Anterior cingulate cortex (tissue), 58 donors: ENCODE data around the gene DPYSL4.

Experiments
- DNase-seq, 58 donors: peaks; one replicate each; lab custom pipeline; 2025; lab: John Stamatoyannopoulos, UW

Gene DPYSL4

DNA sequence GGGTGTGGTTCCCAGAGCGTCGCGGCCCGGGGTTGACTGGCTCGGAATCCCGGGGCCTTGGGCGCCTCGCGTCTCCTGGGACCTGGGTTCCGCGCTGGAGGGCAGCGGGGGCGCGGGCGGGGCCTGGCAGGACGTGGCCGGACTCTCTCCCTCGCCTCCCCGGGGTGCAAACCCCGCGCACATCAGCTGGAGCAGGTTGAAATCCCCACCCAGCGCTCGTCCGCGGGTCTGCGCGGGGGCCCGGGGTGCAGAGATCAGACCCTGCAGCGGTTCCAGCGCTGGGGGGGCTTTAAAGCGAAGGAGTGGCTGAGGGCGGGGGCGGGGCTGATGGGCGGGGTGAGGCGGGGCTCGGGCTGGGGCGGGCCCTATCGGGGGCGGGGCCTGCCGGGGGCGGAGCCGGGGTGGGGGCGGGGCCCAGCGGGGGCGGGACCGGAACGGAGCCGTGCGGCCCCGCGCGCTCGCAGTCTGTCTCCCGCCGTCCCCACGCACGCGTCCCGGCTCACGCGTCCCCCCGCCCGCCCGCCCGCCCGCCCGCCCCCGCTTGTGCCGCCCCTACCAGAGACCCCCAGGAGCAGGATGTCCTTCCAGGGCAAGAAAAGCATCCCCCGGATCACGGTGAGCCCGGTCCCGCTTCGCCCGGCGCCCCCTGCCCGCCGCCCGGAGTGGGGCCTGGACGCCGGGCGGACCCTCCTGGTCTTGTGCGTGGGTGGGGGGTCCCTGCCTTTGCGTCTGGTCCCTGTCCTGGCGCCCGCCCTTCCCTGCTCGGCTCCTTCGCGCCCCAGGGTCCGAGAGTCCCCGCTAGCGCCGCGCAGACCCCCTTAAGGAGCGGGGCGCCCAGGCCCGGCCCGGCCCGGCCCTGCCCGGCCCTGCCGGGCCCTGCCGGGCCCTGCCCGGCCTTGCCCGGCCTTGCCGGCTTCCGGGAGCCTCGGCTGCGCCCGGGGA is at the start of gene DPYSL4:
DPYSL4 (plus strand) TSS at position 461 of the 942 bp plus-strand sequence; CDS start at position 577, 116 bp downstream.
- DNase-seq, result peak in 42 of 58 donors; percentile 19 to 76 (median 52)

DNA sequence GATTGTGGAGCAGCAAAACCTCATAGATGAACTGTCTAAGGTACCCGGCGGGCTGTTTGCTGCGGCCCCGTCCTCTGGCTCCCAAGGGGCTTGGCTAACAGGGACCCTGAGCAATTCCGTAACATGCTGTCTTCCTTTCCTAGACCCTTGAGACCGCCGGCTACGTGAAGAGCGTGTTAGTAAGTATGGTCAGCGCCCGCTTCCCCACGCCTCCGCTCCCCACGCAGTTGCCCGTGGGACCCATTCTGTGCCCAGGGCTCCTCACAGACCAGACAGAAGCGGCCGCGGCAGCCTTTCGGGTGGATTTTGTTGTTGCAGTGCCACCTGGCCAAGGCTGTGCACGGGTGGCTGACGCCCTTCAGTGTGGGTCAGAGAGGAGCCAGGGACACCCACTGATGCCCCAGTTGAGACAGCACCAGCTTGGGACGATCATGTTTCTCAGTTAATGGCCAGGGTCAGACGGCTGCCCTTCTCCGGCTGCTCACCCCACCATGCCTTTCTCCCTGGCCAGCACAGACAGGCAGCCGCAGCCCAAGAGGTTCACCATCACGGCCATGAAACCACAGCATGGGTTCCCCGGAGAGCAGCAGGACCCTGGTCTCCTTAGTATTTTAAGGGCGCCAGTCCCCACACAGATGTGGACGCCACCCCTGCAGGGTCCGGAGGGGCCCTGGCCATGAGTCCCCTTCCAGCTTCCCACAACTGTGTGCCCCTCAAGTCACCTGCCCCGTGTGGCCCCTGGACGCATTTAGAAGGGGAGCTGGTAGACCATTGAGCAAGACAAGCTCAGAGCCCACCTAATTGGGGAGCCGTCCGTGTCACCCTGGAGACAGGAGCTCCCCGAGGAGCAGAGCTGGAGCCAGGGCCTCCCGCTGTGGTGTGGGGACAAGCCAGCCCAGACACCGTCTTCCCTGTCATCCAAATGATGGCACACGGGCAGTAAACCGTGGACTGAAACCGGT is 49.4 kb upstream of the DPYSL4 start:
- no peak for DNase-seq

DNA sequence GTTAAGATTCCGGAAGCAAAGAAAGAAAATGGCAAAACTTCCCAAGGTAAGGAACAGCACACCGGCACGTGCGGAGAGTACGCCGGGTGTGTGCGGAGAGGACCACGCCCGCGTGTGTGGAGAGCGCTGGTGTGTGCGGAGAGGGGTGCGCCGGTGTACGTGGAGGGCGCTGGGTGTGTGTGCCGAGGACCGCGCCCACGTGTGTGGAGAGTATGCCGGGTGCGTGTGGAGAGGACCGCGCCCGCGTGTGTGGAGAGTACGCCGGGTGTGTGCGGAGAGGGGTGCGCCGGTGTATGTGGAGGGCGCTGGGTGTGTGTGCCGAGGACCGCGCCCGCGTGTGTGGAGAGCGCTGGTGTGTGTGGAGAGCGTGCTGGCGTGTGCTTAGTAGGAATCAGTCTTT is 48.6 kb upstream of the DPYSL4 start:
- DNase-seq, result no peak

DNA sequence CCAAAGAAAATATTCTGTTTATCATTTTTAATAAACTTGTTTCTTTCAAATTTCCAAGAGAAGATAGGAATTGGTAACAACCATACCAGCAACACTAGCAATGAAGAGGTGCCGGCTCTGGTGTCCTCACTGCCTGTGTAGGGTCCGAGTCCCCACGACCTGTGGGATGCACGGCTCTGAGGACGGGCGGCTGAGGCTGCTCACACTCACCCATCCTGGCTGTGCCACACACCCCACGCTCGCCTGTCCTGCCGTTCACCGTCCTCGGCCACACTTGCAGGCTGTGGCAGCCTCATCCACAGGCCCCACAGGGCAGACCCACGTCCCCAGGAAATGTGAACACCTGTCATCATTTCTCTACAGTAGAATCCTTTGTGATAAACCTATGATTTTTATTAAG is 48.2 kb upstream of the DPYSL4 start:
- no peak for DNase-seq

DNA sequence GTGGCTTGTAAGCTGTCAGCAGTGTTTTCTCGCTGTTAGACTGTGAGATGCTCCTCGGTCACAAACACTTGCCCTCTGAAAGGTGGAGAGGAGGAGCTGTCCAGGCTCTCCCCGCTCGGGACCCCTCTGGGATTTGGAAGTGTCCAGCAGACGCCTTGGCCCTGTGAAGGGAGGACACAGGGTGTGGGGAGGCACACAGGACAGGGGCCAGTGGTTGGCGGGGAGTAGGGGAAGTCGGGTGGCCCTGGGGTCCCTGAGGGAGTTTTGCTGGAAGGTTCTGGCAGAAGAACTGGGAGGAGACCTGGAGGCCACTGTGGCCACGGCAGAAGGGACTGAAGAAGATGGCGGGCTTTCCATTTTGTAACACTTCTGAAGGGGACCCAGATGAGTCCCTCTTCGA is 47.2 kb upstream of the DPYSL4 start:
- DNase-seq, result no peak

DNA sequence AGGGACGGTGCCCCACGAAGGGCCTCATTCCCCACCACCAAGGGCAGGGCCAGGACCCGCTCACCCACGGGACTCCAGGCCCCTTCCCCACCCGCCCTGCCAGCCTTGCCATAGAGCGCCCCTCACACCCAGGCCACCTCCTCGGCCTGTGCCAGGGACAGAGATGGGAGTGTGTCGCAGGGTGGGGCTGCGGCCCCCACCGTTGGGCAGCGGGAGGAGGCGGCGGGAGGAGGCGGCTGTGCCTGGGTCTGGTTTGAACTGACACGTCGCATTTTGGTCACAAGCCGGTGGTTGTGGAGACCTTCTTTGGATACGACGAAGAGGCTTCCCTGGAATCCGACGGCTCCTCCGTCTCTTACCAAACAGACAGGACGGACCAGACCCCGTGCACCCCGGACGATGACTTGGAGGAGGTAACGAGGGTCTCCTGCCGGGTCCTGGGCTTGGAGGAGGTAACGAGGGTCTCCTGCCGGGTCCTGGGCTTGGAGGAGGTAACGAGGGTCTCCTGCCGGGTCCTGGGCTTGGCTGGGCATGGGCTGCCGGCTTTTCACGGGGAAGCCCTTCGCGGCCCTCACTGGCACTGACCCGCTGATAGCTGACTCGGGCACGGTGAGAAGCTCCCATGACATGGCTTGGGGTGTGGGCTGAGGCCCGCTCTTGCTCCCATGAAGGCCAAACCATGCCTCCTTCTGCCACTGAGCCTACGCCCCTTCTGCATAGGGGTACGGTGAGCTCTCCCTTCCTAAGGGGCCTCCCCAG is 46.4 kb upstream of the DPYSL4 start:
- no peak for DNase-seq

DNA sequence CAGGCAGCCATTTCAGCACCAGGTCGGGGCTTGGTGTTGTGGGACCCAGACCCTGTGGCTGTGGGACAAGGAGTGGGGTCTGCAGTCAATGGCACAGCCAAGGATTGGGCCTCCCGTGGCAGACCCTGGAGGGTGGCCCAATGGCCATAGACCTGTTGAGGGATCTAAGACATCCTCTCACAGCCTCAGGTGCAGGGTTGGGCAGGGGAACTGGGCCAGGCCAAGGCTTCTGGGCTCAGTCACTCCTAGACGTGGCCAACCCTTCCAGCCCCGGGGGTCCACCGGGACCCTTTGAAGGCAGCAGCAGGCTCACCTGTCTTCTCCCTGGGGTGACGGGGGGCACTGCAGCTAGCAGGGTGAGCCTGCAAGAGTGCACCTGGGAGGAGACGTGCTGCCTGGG is 45.7 kb upstream of the DPYSL4 start:
- no peak for DNase-seq

DNA sequence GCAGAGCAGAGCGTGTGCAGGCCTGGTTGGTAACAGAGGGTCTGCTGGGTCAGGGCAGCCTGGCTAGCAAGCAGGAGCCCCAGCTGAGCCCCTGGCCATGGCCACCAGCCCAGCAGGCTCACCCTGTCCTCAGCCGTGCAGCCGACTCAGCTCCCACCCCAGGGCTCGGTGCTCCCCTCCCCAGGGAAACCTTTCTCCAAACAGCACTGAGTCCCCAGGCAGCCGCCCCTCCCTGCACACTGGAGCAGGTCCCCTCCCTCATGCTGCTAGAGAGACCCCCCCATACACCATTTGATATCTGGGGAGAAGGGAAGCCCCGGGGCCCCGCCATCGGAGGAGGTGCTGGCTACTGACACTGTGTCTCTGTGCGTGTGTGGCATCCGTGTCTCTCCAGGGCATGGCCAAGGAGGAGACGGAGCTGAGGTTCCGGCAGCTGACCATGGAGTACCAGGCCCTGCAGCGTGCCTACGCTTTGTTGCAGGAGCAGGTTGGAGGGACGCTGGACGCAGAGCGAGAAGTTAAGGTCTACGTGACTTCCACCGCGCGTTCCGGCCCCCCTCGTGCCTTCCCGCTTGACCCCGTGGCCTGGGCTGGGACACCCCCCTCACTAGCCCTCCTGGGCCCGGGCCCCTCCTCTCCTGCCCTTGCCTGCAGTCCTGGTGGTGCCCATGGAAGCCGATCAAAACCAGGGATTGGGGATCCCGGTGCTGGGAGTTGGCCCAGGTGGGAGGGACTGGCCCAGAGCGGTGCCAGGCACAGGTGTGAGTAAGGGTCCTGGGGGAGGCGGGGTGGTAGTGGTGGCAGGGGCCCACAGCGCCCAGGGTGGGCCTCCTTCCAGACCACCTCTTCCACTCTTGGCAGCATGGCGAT is 45.0 kb upstream of the DPYSL4 start:
- DNase-seq, result no peak

DNA sequence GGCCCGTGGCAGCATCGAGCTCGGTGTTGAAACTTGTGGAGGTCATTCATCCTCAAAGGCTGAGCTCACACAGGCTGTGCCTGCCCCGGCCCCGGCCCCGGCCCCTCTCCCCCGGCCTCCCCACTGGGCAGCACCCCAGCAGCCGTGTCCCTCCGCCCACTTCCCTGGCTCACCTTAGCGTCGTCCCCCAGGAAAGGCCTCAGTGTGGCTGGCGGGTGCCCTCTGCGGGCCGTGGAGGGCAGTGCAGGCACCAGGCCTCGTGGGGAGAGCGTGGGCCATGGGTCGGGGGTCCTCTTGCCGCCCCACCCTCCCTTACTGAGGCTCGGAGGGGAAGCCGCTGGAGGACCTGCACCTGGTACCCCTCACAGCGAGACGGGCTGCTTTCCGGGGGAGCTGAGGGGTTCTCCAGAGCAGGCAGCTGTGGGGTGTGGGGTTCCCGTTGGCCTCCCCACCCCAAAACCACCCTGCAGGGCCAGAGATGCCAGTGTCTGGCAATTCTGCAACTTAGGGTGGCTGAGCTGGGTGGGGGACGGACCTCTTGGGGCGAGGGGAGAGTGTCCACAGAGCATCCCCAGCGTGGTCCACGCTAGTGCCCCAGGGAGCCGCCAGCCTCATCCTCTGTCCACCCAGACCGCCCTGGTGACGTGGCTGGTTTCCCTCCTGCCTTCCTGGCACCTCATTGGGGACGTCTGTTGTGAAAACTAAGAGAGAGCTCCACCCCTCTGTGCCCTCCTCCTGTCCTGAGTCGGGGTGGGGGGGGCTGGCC is 44.2 kb upstream of the DPYSL4 start:
- DNase-seq, result peak in 27 of 58 donors; percentile 6 to 69 (median 29)

DNA sequence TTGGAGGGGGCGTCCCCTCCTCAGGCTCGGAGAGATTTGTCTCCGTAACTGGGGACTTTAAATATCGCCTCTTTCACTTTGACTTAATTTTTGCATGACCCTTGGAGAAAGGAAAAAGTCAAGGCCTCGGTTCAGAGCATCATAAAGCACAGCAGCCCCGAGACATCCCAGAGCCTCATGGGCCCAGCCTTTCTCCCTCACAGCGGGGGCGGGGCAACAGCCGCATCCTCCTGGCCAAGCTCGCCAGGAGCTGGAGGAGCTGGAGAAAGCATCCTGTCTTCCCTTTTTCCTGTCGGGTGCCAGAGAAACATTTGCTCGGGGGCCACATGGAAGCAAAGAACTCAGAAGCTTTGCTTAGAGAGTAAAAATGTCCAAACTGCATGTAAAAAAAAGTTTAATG is 43.6 kb upstream of the DPYSL4 start:
- DNase-seq, result peak in 12 of 58 donors; percentile 15 to 68 (median 26)

DNA sequence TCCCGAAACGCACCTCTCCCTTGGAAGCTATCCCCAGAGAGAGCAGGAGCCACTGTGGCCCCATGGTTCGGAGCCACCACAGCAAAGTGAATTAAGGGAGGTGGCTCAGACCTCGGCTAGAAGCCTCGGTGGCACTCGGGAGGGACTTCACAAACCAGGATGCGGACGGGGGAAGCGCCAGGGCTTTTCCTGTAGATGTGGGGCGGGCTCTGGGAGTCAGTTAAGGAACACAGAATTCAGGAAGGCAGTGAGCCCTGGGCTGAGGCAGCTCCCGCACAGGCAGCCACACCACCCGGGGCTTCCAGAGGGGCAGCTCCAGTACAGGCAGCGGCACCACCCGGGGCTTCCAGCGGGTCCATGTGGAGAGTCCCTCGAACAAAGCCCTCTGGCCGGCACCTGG is 42.7 kb upstream of the DPYSL4 start:
- DNase-seq, result no peak

DNA sequence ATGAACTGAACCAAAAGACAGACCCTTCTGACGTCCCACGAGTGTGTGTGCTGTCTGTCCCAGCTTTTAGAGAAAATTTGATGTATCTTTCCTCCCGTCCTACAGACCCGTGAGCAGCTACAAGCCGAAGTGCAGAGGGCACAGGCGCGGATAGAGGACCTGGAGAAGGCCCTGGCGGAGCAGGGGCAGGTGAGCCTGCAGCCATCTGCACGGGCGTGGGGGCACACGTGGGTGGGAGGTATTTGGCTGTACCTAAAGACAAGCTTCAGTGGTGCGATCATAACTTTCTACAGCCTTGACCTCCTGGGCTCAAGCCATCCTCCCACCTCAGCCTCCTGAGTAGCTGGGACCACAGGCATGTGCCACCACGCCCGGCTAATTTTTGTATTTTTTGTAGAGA is 41.7 kb upstream of the DPYSL4 start:
- DNase-seq, result no peak

DNA sequence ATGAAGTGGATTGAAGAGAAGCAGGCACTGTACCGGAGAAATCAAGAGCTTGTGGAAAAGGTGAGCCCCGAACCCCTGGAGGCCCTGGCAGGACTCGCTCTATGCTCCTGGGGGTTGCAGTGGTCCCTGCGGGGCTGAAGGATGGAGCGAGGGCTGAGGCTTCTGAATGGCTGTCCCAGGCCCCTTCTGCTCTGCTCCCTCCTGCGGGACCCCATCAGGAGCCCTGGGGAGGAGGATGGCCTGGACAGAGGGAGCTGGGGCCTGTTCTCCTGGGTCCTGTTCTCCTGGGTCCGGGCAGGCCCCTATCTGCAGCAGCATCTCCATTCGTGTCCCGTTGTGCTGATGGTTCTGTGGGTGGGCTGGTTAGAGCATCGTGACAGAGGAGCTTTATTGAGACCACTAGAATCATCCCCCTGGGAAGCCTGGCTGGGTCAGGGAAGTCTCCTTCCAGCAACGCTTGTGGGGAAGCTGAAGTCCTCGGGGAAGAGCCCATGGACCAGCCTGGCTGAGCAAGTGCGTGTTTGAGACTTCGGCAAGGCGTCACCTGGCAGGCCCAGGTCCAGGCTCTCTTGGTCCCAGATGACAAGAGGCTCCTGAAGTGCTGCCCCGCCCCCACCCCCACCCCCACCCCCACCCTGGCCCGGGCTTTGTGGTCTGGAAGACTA is 41.1 kb upstream of the DPYSL4 start:
- DNase-seq, result no peak

DNA sequence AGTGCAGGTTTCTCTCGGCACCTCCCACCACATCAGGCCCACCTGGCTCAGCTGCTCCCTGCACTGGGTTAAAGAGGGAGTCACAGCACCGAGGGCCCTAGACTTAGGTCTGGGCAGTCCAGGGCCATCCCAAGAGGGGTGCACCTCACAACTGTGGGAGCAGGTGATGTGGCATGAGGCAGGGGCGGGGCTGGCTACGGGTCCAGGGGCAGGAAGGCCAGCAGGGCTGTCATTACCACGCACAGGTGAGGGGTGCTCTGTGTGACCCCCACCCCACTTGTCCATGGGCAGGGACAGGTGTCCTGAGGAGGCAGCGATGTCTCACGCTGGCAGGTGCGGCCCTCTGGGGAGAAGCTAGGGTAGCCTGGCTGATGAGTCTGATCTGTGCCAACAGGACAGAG is 40.5 kb upstream of the DPYSL4 start:
- DNase-seq, result no peak

DNA sequence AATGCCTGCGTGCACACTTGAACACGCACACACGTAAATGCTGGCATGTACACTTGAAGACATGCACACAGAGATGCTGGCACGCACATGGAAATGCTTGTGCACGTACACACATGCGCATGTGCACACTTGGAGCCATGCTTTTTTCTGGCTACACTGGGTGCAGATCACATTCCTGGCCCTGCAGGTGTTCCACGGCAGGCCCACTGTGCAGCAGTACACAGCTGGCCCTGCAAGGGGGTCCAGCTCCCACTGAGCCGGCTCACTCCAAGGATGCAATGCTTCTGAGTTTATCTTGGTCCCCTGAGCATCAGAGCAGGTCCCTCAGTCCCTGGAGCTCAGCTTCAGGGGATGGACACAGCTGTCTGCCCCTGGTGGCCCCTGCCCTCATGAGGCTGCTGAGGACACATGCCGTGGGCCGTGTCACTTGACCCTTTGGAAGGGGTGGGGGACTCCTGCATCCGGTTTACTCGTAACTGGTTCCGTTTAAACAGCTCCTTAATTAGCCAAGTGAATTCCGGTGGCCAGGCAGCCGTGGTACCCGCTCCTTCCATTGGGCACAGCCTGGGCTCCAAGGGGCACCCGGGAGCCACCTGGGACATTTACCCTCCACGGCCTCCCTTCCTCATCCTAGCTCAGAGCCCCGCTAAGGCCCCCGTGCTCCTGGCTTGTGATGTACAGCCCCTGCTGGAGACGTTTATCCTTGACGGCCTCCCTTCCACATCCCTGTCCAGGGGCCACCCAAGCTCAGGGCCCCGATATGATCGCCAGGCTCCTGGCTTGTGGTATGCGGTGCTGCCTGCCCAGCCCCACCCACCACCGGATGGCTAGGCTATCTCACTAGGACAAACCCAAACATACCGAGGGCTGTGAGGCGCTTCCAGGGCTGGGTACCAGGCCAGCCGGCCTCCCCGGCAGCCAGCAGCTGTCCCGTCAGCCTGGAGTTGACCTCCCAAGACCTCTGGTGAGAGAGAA is 39.5 kb upstream of the DPYSL4 start:
- DNase-seq, result no peak

DNA sequence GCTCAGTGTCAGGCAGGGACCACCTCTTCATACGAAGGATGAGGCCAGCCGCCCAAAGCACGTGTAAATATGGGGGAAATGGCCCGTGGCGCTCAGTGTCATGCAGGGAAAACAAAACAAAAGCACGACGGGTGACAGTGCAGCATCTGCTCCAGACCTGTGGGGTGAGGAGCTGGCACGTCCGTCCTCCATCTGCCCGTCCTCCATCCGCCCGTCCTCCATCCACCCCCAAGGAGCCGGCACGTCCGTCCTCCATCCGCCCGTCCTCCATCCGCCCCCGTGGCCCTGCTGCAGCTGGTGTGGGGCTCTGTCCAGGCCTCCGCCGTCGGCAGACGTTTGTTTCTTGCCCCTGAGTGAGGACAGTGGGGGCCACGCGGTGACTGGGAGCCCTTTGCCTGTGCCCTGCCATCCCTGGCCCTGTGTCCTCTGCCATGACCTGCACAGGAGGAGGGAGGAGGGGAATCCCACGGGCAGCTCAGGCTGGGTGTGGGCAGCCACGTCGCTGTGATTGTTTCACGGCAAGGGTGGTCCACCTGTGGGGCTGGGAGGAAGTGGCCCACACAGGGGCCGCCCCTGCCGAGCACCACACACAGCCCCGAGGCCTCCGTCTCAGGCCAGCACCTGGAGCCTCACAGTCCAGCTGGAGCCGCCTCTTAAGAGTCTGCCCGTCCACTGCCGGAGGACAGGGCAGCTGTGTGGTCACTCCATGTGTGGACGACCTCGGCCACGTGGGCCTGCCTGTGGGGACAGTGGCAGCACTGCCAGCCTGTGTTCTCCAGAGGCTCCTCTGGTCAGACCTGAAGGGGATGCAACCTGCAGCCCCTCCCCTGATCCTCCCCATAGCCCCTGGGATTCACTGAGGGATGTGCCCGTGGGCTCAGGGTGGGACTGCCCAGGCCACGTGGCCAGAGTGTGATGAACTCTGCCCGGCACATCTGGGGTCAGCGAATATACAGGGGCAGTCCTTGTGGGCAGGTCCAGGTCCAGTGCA is 38.2 kb upstream of the DPYSL4 start:
- no peak for DNase-seq
